Globus pallidus (tissue), 1 donor: ENCODE measurements around the gene AP3S1.
"Not testable (repeated sequence)": the region's sequence is repeated elsewhere in the genome, so short reads cannot be mapped to it uniquely, and the experiment has no call there.

Experiments
- DNase-seq: peaks from one replicate; pipeline ENCODE4 v3.0.0-alpha.2; 2015; ENCODE audit warnings: low spot score

The AP3S1 gene

GRCh38 chr5:115841382-115842088 is at the start of gene AP3S1, which contains the start of gene ATG12:
Gene AP3S1, plus strand, starts transcription at chr5:115841935. Its CDS starts 103 bp downstream, at chr5:115842038.
Gene ATG12, minus strand, starts transcription at chr5:115841565. Its CDS starts 13 bp downstream, at chr5:115841552.
- peak; percentile 94 for DNase-seq

DNA sequence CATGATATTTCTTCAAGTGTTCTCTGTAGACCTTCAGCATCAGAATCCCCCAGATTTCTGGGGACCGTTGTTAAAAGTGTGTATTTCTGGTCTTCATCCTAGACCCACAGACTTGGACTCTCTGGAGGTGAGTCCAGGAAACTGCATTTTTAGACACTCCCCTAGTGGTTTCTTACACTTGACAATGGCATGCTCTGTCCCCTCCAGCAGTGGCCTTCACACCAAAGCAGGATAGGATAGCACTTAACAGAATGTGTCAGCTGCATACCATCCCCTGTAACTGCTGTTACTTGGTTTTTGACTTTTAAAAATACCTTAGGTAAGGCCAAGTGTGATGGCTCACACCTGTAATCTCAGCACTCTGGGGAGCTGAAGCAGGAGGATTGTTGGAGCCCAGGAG is 46.0 kb upstream of the AP3S1 start:
- no peak for DNase-seq

DNA sequence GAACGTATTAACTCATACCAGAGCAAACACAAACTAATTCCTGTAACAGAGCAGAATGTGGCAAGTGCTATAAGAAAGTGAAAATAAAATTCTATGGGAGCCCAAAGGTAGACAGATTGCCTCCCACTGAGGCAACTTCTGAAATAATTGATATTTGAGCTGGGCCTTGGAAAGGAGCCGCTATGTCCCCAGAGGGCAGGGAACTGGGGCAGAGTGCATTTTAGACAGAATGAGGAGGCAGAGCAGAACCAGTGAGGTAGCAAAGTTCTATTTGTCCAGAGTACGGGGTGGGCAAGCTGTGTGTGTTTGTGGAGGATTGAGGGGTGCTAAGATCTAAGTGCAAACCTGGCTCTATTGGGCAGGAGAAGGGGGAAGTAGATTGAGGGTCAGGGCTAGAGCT is 45.1 kb upstream of the AP3S1 start:
- no peak for DNase-seq

GRCh38 chr5:115798252-115798651 is 43.5 kb upstream of the AP3S1 start:
- no peak for DNase-seq

DNA sequence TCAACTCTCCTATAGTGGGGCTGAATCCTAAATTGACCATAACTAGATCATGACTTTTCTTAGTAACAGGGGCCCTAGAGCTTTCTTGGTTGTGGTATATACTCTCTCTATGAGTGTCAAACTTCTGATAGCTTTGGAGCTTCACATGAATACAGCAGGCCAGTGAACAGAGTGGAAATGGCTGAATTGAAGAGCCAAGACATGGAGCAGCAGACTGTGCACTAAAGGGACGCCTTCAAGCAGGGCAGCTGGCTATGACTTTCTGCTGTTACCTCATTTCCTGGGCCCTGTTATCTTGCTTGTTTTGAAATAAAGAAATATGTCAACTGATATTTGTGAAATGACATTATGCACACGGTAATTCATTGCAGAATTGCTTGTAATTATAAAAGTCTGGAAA is 41.6 kb upstream of the AP3S1 start:
- no peak for DNase-seq

DNA sequence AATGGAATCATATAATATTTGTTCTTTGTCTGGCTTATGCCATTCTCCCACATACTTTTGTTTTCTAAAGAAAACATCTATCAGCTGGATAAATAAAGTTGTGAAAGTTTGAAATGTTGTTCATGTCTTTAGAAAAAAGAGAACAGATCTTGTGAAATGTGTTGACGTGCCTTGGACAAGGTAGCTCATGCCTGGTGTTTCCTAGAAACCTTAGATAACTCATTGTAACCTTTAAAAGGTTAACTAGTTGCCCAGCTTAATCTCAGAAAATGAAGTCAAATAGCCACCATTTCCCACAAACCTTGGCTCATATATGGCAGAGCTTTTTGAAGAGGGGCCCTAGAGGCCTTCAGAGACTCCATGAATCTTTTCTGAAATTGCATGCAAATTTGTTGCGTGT is 40.6 kb upstream of the AP3S1 start:
- no peak for DNase-seq

GRCh38 chr5:115801984-115802383 is 39.8 kb upstream of the AP3S1 start:
- no peak for DNase-seq

- DNase-seq = no peak
These were observed 34.6 kb upstream of the AP3S1 start for GRCh38 chr5:115806986-115807653.

DNA sequence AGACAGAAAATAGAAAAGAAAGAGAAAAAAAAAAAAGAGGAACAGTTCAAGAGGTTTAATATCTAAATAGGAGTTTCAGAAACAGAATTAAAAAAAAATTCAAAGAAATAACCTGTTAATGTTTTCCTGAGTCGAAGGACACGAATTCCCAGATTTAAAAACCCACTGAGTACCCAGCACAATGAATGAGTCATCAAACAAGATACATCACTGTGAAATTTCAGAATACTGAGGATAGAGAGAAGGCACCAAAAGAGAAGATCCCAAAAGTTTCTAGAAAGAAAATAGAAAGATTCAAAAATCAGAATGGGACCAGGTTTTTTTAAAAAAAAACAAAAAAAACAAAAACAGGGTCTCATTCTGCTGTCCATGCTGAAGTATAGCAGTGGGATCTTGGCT is 34.1 kb upstream of the AP3S1 start:
- DNase-seq = no peak

DNA sequence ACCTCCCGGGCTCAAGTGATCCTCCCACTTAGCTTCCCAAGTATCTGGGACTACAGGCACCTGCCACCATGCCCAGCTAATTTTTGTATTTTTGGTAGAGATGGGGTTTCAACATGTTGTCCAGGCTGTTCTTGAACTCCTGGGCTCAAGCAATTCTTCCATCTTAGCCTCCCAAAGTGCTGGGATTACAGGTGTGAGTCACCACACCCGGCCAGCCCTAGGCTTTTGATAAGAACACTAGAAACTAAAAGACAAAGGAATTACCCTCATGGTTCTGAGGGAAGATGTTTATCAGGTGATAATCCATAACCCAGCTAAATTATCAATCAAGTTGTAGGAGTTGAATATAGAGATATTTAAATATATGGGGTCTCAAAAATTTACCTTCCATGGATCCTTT is 33.7 kb upstream of the AP3S1 start:
- DNase-seq = not testable (repeated sequence)

DNA sequence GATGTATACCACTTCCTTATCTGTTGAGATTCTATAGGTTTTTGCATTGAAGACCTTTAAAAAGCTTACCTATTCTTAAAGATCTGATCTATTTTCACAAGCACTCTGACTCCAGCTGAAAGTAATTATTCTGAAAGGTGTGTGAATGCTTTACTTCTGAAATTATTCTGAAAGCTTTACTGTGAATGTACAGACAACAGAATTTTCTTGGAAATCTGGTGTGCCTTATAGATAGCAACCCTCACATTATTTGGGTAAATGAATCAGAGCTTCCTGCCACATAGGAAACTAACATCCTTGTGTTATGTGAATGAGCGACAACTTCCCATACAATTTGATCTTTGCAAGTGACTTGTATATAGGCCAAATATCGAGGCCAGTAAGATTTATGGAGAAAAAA is 31.8 kb upstream of the AP3S1 start:
- DNase-seq = no peak

DNA sequence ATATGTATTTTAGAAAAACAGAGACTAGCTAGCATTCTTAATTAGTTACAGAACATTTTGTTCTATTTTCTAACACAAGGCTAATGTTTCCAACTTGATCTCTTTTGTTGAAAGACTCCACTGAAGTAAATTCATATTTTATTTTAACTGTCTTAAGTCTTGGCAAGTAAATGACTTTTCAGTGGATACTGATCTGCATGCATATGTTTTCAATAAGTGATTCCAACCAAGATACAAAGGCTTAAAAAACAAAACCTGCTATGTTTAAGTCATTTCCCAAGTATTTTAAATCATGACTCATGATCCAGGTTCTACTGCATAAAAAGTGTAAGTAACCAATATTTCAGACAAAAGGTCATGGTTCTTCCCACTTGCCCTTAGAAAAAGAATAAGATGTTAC is 31.0 kb upstream of the AP3S1 start:
- DNase-seq = no peak

GRCh38 chr5:115811406-115811805 is 30.3 kb upstream of the AP3S1 start:
- DNase-seq = no peak

DNA sequence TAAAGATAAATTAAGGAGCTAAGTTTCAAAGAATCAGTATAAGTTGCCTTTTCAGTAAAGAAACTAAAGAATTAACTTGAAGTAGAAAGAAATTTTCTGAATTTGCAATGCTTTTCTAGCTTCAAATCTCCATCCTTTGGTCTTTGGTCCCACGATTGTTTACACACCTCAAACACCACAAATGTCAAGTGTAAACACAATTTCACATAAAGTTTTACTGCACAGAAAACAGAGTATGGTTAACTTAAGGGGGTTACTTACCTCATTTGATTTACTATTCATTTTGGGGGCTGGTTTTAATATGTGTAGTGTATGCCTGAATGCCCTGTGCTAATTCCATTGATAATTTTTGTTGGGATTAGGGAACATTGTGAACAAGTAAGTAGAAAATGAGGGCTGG is 29.4 kb upstream of the AP3S1 start:
- no peak for DNase-seq

DNA sequence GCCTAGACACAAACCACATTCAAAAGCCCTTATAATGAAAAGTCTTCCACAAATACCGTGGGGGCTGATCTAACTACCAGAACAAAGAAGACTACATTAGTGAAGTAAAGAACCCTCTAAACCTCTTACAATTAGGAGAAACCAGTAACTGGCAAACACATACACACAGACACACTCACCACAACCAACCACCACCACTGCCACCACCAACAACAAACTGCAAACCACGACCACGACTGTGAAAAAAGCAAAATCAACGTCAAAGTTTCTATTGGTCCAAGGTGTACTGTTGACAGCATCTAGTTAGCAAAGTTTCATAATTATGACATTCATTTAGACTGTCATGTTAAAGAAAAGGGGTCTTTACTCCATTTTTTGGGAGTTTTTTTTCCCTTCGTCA is 28.0 kb upstream of the AP3S1 start:
- no peak for DNase-seq

DNA sequence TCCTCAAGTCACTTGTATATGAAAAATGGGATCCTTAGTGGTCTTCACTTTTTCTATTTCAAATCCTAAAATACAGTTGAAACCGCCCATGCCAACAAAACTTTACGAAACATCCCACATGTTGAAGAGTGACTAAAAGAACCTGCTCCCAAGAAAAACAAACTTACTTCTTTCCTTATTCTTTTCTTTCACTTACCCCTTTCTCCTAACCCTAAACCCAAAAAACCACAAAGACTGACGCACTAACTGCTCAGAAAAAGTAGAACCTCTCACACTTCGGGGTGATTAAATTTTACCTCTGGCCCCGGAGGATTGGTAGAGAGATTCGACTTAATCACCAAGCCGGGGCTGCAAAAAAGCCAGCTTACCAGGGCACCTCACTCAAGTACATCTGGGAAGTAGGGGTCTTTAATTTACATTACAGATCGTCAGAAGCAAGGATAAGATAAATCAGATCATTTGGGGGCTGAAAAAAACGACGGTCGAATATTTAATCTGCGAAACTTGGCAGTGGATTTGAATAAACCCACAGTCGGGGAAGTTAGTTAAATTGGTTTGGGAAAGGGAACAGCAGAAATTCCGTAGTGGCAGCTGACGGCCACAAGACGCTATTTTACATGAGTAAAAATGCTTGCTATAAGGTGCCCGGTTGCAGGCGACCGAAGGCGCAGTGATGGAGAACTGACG is 26.6 kb upstream of the AP3S1 start:
- DNase-seq = no peak

GRCh38 chr5:115815693-115816225 is 26.0 kb upstream of the AP3S1 start:
- no peak for DNase-seq

DNA sequence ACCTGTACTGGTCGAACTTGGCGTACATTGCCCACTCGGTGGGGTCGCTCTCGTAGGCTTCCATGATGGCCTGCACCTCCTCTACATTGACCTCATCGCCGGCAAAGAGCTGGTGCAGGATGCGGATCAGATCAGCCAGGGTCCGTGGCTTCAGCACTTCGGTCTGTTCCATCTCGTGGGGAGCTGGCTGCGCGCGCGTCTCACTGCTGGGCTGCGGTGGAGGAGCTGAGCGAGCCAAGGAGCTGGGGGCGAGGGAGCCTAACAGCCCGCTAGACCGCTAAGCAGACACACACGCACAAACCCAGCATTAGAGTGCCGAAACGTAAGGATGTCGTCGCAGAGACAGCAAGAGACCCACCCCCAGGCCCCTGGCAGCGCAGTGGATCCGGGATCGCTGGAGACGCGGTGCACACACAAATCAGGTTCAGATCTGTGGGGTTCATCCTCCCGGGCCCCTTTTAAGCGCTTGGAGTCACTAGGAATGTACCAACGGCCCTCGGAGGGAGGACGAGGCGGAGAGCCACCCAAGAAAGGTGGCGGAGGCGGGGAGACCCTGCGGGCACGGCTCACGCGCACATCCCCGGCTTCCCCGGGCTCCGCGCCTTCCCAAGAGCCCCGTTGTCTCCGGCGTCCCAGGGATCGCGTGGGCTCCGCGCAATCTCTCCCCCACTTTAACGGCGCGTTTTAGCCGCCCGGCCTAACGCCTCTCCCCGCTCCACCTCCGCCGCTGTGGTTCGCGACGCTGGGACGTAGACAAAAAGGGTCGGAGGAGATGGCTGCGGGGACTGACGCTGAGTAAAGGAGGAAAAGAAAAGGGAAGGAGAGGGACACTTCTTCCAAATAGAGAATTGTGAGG is 25.3 kb upstream of the AP3S1 start, which contains the start of gene CDO1:
TSS of gene CDO1 (minus strand) at position 434 of the 856 bp plus-strand sequence. CDS start at position 172, 262 bp downstream.
- peak; percentile 64 for DNase-seq

DNA sequence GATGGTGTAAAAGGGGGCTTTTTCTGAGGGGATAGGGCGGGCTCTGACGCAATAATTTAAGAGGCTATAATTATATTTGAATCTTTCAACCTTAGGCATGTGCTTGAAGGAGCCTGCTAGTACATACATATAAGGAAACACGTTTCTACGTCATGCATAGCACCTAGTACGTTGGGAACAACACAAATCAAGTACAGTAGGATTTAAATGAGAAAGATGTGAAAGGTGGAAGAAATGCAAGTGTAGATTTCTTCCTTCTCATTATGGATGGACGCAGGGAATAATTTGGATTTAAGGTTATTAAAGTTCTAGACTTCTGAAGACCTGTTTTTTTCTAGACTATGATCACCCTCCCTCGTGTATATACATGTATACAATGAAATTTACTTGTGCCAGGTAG is 24.3 kb upstream of the AP3S1 start:
- DNase-seq = no peak

DNA sequence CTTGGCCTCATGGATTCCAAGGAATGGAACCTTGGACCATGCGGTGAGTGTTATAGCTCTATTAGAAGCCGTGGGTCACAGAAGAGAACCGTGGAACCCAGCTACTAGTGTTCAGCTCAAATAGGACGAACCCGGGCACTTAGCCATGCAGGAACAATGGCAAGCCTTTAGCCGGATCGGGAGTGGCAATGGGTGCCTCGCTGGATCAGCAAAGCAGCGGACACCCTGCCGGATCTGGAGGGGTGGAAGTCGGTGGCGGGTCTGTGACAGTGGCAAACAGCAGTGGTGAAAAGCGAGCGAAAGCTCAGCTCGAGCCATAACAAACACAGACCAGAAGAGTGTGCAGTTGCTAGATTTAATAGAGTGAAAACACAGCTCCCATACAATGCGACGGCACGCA is 22.9 kb upstream of the AP3S1 start:
- DNase-seq = peak; percentile 46

DNA sequence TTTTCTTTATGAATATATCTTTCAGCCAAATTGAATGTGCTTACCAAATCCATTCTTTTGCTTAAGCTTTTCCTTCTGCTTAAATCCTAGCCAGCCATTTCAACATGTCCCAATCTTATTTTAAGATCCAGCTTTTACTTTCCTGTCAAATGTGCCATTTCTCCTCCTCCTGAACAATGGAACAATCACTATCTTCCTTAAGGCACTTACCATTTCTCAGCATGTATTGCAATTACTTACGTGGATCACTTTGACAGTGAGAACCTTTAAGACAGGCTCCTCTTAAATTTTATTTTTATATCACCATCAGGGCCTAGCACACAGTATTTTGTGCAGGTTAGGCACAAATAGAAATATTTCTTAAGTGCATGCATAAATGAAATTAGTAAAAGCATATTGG is 20.9 kb upstream of the AP3S1 start:
- no peak for DNase-seq

DNA sequence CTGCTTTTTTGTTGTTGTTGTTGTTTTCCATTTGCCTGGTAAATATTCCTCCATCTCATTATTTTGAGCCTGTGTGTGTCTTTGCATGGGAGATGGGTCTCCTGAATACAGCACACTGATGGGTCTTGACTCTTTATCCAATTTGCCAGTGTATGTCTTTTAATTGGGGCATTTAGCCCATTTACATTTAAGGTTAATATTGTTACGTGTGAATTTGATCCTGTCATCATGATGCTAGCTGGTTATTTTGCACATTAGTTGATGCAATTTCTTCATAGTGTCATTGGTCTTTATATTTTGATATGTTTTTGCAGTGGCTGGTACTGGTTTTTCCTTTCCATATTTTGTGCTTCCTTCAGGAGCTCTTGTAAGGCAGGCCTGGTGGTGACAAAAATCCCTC is 16.8 kb upstream of the AP3S1 start:
- not testable (repeated sequence) for DNase-seq
